DOHH2 (cell line): ENCODE results near the gene ACER1.

Experiments
- EZH2phosphoT487 ChIP-seq: fragments of 200-600 bp; sonication (generic); IDR thresholded peaks from 2 replicates; pipeline ENCODE4 v1.6.1; 2017; ENCODE audit warnings: borderline replicate concordance, mild to moderate bottlenecking, antibody characterized with exemption, low read length, moderate library complexity, mixed read lengths
- TF ChIP-seq, protein P1 (sequence below): fragments of 200-600 bp; sonication (generic); IDR thresholded peaks from one replicate; pipeline ENCODE4 v1.5.1; 2014; ENCODE audit warnings: antibody characterized with exemption, mild to moderate bottlenecking, low read depth, low read length; ENCODE audit not compliant: poor library complexity, severe bottlenecking

- TF ChIP-seq, protein P1, sequence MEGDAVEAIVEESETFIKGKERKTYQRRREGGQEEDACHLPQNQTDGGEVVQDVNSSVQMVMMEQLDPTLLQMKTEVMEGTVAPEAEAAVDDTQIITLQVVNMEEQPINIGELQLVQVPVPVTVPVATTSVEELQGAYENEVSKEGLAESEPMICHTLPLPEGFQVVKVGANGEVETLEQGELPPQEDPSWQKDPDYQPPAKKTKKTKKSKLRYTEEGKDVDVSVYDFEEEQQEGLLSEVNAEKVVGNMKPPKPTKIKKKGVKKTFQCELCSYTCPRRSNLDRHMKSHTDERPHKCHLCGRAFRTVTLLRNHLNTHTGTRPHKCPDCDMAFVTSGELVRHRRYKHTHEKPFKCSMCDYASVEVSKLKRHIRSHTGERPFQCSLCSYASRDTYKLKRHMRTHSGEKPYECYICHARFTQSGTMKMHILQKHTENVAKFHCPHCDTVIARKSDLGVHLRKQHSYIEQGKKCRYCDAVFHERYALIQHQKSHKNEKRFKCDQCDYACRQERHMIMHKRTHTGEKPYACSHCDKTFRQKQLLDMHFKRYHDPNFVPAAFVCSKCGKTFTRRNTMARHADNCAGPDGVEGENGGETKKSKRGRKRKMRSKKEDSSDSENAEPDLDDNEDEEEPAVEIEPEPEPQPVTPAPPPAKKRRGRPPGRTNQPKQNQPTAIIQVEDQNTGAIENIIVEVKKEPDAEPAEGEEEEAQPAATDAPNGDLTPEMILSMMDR: no peak
- TF ChIP-seq EZH2phosphoT487: no peak
Measured at GRCh38 chr19:6359568-6360341, 26.3 kb upstream of the ACER1 start.
